ENCODE measurements around the gene PEA15. TPM values are rescaled to one million over a fixed set of nuclear protein-coding genes. Genes with fewer than 3 reads are reported as not detected.

Gene PEA15
- total and polyA plus RNA-seq, 2 of the 8 experiments (the other 6 are each of a cell fraction or from before 2014, with no cell fraction given): 71.3 to 75.1 TPM

GRCh38 chr1:160227034-160227433 is 21.9 kb downstream of the PEA15 start:
- Histone ChIP-seq H3K14ac (ENCODE audit: insufficient read length) (no peak overlapping the region), H3K4me1 (replicated peaks in 1 of 4; ENCODE audit: control insufficient read depth in 3 of 4, insufficient read depth in 4 of 4, low read length in 3 of 4) (no peaks in the 10 kb centered on the region), H2BK5ac (ENCODE audit: low read depth, low read length) (no peak overlapping the region), H3K18ac (ENCODE audit: extremely low read depth, low read length) (no peak overlapping the region), H2AFZ (ENCODE audit: low read length) (no peak overlapping the region), H3K23me2 (ENCODE audit: low read depth, low read length) (no peaks in the 10 kb centered on the region), H4K20me1 (replicated peaks in 1 of 2; ENCODE audit: control insufficient read depth in 1 of 2, insufficient read depth in 2 of 2, low read length in 2 of 2) (peaks cover 0 to 2% of the 10 kb centered on the region in 2 experiments), H3K36me3 (ENCODE audit: control insufficient read depth in 2 of 4, insufficient read depth in 4 of 4, low read length in 3 of 4) (peaks cover 27 to 92% (median 65%) of the 10 kb centered on the region in 4 experiments), H3K27me3 (replicated peaks in 1 of 4; ENCODE audit: control insufficient read depth in 3 of 4, extremely low read depth in 1 of 4, insufficient read depth in 3 of 4, low read length in 3 of 4) (no peaks in the 10 kb centered on the region), H2BK12ac (ENCODE audit: low read depth, low read length) (no peak overlapping the region), H2BK120ac (replicated peaks; ENCODE audit: low read depth, low read length) (no peak overlapping the region), H3K79me2 (ENCODE audit: control insufficient read depth in 1 of 2, insufficient read depth in 2 of 2, low read length in 2 of 2) (no peaks in the 10 kb centered on the region), H3K23ac (ENCODE audit: insufficient read length) (no peak overlapping the region), H3K9me3 (ENCODE audit: insufficient read depth in 2 of 2, low read depth in 1 of 2, low read length in 1 of 2) (no peaks in the 10 kb centered on the region), H3K4me3 (ENCODE audit: extremely low read depth in 1 of 4, insufficient read depth in 2 of 4, low read depth in 3 of 4, low read length in 4 of 4) (no peak overlapping the region), H2BK20ac (ENCODE audit: low read length) (no peak overlapping the region), H2BK15ac (ENCODE audit: low read length) (no peak overlapping the region), H3K4me2 (ENCODE audit: insufficient read depth in 1 of 2, low read depth in 2 of 2, low read length in 2 of 2) (no peak overlapping the region), H3K79me1 (ENCODE audit: low read depth, low read length) (no peaks in the 10 kb centered on the region), H3K27ac (ENCODE audit: low read depth, low read length) (no peak overlapping the region), H3K56ac (replicated peaks; ENCODE audit: insufficient read length, low read depth, low read length) (no peak overlapping the region), H4K91ac (replicated peaks; ENCODE audit: insufficient read length, low read length) (no peak overlapping the region), H3K4ac (replicated peaks; ENCODE audit: insufficient read length, low read depth, low read length) (no peak overlapping the region), H3K9ac (replicated peaks in 1 of 4; ENCODE audit: extremely low read depth in 1 of 4, low read depth in 3 of 4, low read length in 3 of 4) (no peak overlapping the region), H2AK5ac (ENCODE audit: low read depth, low read length) (no peak overlapping the region), H4K5ac (ENCODE audit: insufficient read length, low read depth, low read length) (no peak overlapping the region), H4K8ac (ENCODE audit: extremely low read depth, insufficient read depth, low read length) (no peak overlapping the region)
- WGBS, 2 experiments (ENCODE audit: extremely low coverage in 1 of 2, insufficient coverage in 1 of 2, insufficient read length in 1 of 2, insufficient replicate concordance in 2 of 2, low coverage in 1 of 2, low lambda C conversion rate in 2 of 2, missing lambda C conversion rate in 1 of 2): 99% methylated on average over 4 of the region's 4 CpGs; no CpG with 5 or more reads in 1 of the 2 experiments
- no peak for DNase-seq (ENCODE audit: low read depth in 1 of 2, low spot score in 2 of 2)
- no peak for TF ChIP-seq HDAC6 (IDR thresholded peaks at IDR 0.05; ENCODE audit: low read depth, low read length)
- ChIA-PET CTCF (ENCODE audit: partially characterized antibody) (interaction anchor here (0.6 to 3.4 kb wide), 12 partner anchors 8 to 151 kb away, joined by 3 to 28 read pairs (median 5); no protein-coding TSS in a partner anchor), POLR2A (ENCODE audit: partially characterized antibody) (interaction anchor here (2.4 kb wide), 1 partner anchor 58 kb away, joined by 7 read pairs; no protein-coding TSS in a partner anchor)
- FAIRE-seq: no peak
